ENCODE measurements around the gene RASL10A.

RASL10A gene

DNA sequence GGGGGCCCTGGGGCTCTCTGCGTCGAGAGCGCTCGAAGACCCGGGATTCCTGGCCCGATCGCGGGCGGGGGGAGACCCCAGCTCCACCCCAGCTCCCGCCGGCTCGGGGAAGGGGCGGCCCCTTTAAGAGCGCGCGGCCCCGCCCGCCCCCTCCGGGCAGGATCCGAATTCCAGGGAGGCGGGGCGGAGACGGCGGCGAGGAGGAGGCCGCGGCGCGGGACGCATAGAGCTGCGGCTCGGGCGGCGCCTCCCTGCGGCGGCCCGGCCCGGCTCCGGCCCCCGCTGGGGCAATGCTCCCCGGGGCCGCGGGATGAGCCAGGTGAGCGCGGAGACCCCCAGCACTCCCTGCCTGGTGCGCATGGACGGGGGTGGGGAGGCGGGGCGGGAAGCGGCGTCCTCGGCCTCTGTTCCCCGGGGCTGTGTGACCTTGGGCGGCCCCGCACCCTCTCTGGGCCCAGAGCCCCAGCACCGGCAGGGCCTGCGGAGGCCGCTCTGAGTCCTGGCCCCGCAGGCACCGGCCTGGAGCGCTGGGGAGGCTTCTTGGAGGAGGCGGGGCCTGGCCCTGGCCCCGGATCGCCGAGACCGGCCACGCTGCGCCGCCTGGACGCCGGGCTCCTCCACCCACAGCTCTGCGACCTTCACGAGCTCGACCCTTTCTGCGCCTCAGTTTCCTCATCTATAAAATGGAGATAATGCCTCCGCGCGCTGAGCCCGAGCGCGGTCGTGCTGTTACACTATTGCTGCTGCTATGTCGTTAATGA, 8.5 kb downstream of the RASL10A start:
- DNase-seq (ENCODE audit: extremely low read depth in 1 of 2, low read depth in 1 of 2): no peak

DNA sequence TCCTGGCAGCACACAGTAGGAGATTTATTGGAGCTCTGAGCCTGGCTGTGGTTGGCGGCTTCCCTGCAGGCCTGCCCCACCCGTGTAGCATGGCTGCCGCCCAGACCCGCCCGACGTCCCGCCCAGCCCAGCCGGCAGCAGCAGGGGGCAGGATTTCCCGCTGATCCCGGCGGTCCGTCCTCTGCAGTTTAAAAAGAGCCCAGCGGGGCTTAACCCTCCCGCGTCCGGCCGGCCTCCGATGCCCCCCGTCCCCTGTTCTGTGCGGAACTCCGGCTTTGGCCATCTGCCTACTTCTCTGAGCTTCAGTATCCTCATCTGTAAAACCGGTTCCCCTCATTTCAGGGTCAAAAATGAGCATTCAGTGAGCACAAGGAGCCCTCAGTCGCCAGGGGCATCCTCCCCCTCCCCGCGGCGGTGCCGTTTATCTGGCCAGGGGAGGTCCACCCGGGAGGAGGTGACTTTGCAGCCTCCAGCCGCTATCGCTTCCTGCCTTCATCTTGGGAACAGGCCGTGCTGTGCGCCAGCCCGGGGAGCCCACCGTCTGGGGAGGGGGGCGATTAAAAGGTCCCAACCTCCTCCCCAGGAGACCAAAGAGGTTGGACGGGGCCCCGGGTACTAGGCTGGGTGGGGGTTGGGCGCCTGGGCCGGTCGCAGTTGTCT, 9.2 kb downstream of the RASL10A start, which contains the start of gene GAS2L1:
GAS2L1 (plus strand) TSS at position 476 of the 660 bp plus-strand sequence. CDS start 1,456 bp downstream, outside the sequence.
- peak in 1 of 2 donors; percentile 25 for DNase-seq (ENCODE audit: extremely low read depth in 1 of 2, low read depth in 1 of 2)

DNA sequence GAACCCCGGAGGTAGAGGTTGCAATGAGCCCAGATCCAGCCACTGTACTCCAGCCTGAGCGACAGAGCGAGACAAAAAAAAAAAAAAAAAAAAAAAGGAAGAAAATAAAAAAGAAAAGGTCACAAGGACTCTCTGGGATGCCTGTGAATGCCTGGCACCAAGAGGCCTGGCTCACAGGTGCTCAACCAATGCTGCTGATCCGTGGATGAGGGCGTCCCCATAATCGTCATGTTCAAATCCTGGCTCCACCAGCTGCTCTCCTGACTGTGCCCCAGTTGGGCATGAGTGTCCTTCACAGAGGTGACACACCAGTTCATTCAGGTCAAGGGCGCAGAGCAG, 9.7 kb downstream of the RASL10A start:
- DNase-seq (ENCODE audit: extremely low read depth in 1 of 2, low read depth in 1 of 2): no peak

DNA sequence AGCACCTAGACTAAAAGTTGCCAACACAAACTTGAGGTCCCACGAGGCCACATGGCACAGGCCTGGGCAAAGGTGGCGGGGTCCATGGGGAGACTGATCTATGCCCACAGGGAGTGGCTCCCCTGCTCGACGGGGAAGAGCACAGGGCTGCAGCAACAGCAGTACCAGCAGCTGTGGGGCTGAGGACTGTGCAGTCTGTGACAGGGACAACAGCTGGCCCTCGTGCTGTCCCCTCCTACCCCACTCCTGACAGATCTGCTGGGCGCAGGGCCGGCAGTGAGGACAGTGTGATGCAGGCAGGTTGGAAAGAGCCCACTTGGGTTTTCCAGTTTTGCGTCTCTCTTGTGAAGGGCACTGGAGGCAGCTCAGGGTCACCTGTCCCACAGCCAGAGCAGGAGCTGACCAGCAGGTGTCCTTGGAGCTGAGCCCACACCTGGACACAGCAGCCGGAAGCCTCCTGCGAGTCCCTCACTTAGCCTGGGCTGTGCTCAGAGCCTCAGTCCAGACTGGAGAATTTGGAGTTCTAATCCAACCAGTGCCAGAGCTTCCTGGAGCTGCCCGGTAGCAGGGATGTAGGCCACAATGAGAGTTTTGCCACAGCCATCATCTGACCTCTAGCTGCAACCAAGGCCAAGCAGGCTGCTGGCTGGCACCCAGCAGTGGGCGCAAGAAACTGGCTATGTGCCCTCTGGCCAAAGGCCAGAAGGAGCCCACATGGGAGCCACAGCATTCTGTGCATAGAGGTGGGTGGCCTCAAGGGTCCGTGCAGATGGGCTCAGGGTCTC, 12.6 kb downstream of the RASL10A start:
- DNase-seq (ENCODE audit: extremely low read depth in 1 of 2, low read depth in 1 of 2): no peak

DNA sequence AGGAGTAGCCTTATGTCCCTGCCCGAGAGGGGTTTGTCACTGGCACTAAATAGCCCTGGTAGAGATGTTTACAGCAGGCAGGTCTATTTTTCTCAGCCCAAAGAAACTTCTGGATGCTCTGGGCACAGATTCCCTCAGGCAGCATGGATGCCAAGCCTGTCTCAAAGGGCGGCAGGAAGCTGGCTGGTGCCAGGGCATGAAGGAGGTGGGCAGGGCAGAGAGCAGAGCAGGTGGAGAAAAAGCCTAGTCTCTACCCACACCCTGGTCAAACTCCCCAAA, 13.2 kb downstream of the RASL10A start:
- DNase-seq (ENCODE audit: extremely low read depth in 1 of 2, low read depth in 1 of 2): no peak

DNA sequence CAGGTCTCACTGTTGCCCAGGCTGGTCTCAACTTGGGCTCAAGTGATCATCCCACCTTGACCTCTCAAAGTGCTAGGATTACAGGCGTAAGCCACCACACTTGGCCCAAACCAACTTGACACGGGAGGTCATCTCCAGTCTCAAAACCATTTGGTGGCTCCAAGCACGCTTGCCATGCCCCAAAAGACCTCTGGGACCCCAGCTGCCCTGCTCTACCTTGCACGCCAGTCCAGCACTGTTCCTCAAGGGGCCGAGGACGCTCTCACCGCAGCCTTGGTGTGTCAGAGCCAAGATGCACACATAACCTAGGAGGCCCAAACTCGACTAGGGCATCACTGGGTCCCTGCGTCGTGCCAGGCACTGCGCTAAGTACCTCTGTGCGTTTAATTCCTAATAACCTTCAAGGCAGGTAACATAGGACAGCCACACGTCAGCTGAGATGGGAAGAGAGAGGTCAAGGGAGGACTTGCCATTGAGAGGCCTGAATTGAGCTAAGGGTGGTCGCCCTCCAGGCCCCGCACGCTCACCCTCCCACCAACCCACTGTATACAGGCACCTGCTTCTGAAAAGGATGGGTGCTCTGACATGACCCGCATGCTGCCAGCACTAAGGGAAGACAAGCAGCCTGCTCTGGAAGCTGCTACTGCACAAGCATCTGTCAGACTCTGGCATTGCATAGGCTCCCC, 13.6 kb downstream of the RASL10A start:
- no peak for DNase-seq (ENCODE audit: extremely low read depth in 1 of 2, low read depth in 1 of 2)

DNA sequence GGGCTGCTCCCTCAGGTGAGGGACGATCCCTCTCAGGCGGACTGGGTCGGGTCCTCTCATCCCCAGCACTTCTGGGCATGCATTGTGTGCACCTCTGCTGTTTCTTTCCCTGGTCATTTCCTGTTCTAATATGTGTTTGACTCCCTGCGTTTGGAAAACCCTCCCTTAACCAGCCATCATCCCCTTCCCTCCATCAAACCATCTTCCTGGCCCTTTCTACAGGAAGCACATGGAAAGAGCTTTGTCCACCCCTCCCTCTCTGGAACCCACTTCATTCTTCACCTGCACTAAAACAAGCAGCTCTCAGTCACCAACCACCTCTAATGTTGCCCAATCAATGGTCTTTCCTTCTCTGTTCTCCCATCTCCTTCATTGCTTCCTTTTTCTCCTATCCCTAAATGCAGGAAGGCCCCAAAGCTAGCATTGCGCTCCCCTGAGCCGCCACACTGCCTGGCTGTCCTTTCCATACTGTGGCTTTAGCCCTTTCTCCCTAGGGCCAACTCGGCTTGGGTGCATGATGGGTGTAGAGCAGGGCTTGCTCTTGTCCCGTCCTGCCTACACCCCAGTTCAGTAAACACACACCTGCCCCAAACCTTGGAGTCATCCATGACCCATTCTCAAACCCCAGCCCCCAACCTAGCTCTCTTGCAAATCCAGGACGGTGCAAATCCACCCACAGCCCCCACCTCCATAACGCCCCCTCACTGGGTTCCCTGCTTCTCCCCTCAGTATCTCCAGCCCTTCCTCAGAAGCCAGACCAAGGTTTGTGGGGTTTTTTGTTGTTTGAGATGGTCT, 14.5 kb downstream of the RASL10A start:
- DNase-seq (ENCODE audit: extremely low read depth in 1 of 2, low read depth in 1 of 2): no peak

DNA sequence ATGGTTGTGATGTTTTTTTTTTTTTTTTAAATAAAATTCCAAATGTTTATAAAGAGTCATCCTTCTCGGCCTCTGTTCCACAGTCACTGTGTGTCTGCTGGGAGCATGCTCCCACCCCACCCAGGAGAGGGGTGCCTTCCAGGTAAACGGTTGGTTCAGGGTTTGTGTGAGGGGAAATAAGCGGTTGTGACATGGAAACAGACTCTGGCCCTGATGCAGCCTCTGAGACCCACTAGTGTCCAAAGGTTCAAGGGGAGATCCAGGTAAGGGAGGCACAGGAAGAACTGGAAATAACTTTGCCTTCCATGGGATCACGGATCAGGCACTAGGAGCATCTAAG, 15.1 kb downstream of the RASL10A start:
- DNase-seq (ENCODE audit: extremely low read depth in 1 of 2, low read depth in 1 of 2): no peak

DNA sequence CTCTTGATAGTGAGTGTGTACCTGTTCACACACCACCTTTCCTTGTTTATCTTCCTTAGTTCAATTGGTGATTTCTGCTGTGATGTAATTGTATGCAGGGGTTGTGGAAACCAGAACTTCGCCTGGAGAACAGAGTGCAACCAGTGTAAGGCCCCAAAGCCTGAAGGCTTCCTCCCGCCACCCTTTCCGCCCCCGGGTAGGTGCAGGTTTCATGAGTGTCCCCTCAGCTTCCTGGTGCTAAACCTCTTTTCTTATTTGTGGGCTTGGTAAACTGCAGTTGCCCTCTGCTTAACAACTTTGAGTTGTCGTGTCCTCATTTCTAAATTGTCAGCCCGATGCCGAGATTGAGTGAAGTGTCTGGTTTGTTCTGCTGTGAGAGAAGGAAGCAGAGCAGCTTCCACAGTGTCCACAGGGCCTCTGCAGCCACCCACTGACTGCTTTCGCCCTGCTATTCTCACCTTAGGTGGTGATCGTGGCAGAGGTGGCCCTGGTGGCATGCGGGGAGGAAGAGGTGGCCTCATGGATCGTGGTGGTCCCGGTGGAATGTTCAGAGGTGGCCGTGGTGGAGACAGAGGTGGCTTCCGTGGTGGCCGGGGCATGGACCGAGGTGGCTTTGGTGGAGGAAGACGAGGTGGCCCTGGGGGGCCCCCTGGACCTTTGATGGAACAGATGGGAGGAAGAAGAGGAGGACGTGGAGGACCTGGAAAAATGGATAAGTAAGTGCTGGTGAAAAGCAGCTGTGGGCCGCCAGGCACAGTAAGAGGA, 16.2 kb downstream of the RASL10A start:
- DNase-seq (ENCODE audit: extremely low read depth in 1 of 2, low read depth in 1 of 2): no peak

DNA sequence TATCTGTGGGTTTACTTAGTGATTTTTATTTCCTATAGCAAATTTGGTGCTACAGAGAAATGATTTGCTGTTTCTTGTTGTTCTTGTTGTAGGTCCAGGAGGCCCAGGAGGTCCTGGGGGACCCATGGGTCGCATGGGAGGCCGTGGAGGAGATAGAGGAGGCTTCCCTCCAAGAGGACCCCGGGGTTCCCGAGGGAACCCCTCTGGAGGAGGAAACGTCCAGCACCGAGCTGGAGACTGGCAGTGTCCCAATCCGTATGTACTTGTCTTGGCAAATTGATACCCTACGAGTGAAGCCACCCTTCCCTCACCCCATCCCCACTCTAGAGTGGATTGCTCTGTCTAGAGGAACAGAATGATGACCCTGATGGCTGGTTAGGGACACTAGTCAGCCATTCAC, 16.9 kb downstream of the RASL10A start:
- no peak for DNase-seq (ENCODE audit: extremely low read depth in 1 of 2, low read depth in 1 of 2)

DNA sequence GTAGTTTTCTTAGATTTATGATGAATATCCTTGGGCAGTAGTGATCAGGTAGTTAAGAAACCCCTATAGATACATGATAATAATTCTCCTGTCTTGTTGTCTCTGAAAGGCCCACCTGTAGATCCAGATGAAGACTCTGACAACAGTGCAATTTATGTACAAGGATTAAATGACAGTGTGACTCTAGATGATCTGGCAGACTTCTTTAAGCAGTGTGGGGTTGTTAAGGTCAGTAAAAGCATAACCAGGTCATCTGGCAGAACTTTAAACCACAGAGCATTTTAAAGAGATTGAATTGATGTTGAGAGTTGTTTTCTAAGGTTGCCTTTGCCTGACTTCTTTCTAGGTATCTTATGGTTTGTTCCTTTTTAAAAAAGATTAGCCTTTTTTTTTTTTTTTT, 23.1 kb downstream of the RASL10A start:
- DNase-seq (ENCODE audit: extremely low read depth in 1 of 2, low read depth in 1 of 2): no peak

DNA sequence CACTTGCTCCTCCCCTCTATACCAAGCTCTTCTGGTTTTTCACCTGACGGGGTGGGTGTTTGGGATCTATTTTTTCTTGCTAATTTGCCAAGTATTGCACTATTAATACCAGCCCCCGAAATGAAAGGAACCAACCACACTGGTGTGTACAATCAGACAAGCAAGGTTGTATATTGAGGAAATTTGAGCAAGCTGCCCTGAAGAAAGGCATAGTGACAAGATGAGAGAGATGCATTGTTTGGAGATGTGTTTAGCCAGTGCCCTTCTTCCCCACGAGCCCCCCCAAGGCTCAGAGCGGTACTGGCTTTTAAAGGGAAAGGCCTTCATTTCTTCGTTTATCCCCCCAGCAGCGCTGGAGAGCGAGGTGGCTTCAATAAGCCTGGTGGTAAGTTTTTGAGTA, 24.3 kb downstream of the RASL10A start:
- no peak for DNase-seq (ENCODE audit: extremely low read depth in 1 of 2, low read depth in 1 of 2)

DNA sequence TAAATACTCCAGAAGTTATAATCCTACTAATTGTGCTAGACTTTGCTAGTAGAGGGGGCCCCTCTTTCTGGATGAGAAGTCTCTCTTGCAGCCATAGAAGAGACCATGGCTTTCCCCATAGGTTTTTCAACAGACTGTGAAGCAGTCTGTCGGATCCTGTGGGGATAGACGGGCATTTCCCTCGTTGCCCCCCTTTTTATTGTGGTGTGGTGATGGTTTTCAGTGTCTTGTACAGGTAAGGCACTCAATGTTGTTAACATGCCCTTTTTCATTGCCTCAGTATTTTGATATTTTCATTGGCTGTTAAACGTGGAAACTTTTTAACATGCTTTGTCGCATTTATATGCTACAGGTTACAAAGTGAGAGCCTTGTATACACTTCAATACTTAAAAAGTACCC, 25.4 kb downstream of the RASL10A start:
- DNase-seq (ENCODE audit: extremely low read depth in 1 of 2, low read depth in 1 of 2): no peak

DNA sequence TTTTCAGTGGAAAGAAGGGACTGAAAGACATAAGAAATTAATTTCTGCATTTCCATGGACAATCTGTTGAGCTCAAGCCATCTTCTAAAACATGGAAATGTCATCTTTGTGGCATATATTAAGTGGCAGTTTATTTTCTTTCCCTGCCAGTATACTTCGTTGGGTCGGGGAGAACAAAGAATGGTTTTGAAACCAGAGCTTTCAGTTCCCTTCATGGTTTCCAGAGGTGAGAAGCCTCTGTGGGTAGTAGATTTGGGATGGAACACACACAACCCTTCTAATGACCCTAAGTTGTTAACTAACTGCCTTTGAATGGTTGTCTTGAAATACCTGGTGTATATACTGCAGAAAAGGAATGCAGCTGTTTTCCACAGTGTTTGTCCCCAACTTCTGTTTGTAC, 26.7 kb downstream of the RASL10A start:
- no peak for DNase-seq (ENCODE audit: extremely low read depth in 1 of 2, low read depth in 1 of 2)

DNA sequence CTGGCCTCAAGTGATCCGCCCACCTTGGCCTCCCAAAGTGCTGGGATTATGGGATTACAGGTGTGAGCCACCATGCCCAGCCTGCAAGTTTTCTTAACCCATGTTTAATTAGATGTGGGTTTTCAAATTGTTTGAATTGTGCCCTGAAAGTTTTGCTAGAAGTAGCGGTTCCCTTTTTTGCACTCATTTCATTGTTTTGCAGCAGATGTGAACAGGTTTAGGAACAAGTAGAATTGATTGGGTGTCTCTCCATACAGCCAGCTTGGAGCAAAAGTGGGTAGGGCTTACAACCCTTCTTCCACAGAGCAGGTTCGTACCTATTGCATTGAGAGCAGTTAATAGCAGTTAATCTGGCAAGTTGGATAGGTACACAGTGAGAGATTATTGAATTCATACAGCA, 31.3 kb downstream of the RASL10A start:
- no peak for DNase-seq (ENCODE audit: extremely low read depth in 1 of 2, low read depth in 1 of 2)

DNA sequence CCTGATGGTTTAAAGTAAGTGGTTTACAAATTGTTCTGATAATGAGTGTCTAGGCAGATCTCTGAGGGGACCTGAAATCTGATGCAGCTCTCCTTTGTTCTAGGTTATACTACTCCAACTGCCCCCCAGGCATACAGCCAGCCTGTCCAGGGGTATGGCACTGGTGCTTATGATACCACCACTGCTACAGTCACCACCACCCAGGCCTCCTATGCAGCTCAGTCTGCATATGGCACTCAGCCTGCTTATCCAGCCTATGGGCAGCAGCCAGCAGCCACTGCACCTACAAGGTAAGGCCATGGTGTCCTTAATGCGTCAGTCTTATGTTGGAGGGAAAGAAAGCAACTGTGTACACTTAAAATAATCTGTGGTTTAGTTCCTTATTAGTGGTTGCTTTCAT, 37.6 kb downstream of the RASL10A start:
- DNase-seq (ENCODE audit: extremely low read depth in 1 of 2, low read depth in 1 of 2): no peak

DNA sequence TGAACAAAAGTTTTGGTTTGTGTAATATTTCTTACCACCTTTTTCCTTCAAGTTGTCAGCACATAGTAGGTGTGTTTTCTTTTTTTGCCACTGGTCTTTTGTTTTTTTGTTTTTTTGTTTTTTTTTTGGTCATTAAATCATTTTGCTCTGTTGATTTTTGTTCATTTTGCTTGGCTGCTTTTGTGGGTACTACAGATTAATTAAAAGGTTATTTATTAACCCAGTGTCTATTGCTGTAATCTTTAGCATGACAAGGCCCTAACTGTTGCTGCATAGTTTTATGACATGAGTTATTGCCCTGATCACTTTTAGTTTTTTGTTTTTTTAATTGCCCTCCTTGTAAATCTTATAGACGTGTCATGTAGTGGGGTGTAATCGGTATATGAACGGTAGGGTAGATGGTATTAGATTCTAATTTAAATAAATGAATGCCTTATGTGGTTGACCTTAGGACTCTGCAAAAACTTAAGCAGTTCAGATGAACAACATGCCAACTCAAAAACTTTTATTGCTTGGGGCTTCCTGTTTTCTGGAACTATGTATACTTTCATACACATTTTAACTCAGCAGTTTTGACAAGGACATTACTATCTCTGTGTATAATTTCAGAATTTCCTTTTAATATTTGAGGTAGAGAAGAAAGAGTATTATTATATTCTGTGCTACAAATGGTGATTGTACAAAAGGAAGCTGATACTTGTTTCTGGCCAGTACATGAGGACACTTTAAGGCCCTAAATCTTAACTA, 39.5 kb downstream of the RASL10A start:
- DNase-seq (ENCODE audit: extremely low read depth in 1 of 2, low read depth in 1 of 2): no peak

DNA sequence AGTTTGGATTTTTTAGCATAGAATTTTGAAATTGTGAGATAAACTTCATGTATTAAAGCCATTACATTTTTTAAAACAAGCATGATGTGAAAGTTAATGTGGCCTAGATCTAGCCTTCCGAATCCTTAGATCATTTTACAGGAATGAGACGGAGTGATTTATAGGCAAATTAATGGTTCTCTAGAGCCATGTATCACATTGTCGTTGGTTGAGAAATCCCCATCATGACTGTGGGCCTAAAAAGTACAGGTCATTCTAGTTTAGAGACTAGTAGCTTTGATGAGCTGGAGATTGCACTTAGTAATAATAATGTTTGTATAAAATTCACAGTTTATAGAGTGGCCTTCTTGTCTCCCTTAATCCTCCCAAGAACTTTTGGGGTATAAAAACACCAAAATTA, 40.3 kb downstream of the RASL10A start:
- DNase-seq (ENCODE audit: extremely low read depth in 1 of 2, low read depth in 1 of 2): no peak

DNA sequence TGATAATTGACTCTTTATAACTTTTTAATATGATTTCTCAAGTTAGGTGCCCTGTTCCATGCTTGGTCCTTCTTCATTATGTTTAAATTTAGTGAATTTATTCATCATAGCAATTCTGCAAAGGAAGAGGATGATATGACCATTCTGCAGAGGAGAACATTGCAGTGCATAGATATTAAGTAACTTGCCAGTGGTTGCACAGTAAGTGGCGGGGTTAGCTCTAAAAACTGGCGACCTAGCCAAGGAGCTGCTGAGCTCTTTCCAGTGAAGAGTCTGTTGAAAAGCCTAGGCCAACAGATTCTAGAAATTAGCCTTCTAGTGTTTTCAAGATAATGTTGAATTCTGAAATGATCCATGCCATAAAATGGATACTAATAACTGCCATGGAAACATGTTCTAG, 42.9 kb downstream of the RASL10A start:
- DNase-seq (ENCODE audit: extremely low read depth in 1 of 2, low read depth in 1 of 2): no peak
